IMR-90 (cell line): ENCODE results near the gene MANSC1. TPM values are rescaled to one million over a fixed set of nuclear protein-coding genes. Genes with fewer than 3 reads are reported as not detected.

Experiments used
- ATAC-seq: fragments of 200-7000 bp; cut with Tn5 transposase; 2 replicates; pipeline ENCODE4 v1.9.1; 2020; ENCODE audit warnings: low read depth, mild to moderate bottlenecking, moderate library complexity
- BruUV-seq: library from RNA; stranded (reverse); fragments of 400-500 nt; replicated peaks from 2 replicates; lab custom pipeline; 2021; lab: Mats Ljungman, UMichigan
- CTCF ChIA-PET: fragments of 300-600 bp; formaldehyde crosslinking; extraction: SDS; loops from one replicate; lab custom pipeline; 2021; ENCODE audit warnings: antibody characterized with exemption; lab: Yijun Ruan, JAX
- POLR2A ChIA-PET: fragments of 300-600 bp; sonication (Branson Sonifier 250); formaldehyde crosslinking; loops from one replicate; lab custom pipeline; 2022; ENCODE audit warnings: antibody characterized with exemption; ENCODE audit not compliant: unreplicated experiment; lab: Charles Lee
- DNase-seq: peaks from one replicate; pipeline ENCODE4 v3.0.0; 2013
- H2AFZ ChIP-seq: replicated peaks from 2 replicates; pipeline ENCODE3; 2013; ENCODE audit warnings: low read length, mild to moderate bottlenecking; ENCODE audit not compliant: poor library complexity
- H2AK5ac ChIP-seq: 2 replicates; pipeline ENCODE4 v1.6.1; 2013; ENCODE audit warnings: low read depth, low read length, inconsistent platforms
- H2AK9ac ChIP-seq: replicated peaks from 2 replicates; pipeline ENCODE3; 2013; ENCODE audit warnings: mild to moderate bottlenecking, low read depth, low read length, moderate library complexity; ENCODE audit not compliant: poor library complexity
- H2BK120ac ChIP-seq: 2 replicates; pipeline ENCODE4 v1.6.1; 2013; ENCODE audit warnings: low read depth, low read length, inconsistent platforms
- H2BK15ac ChIP-seq: 3 replicates; pipeline ENCODE4 v1.6.1; 2013; ENCODE audit warnings: low read depth, low read length, inconsistent platforms
- H2BK20ac ChIP-seq: 2 replicates; pipeline ENCODE4 v1.6.1; 2013; ENCODE audit warnings: low read depth, mild to moderate bottlenecking, inconsistent platforms, low read length, moderate library complexity
- H2BK5ac ChIP-seq: 2 replicates; pipeline ENCODE4 v1.6.1; 2013; ENCODE audit warnings: mild to moderate bottlenecking, low read depth, low read length, inconsistent platforms; ENCODE audit not compliant: poor library complexity, severe bottlenecking
- H3K14ac ChIP-seq: replicated peaks from 2 replicates; pipeline ENCODE4 v1.6.1; 2013; ENCODE audit warnings: low read depth, low read length, inconsistent platforms
- H3K18ac ChIP-seq: 2 replicates; pipeline ENCODE4 v1.6.1; 2013; ENCODE audit warnings: low read depth, low read length, control low read depth
- H3K23ac ChIP-seq: 2 replicates; pipeline ENCODE4 v1.6.1; 2013; ENCODE audit warnings: low read depth, low read length, inconsistent platforms
- H3K27ac ChIP-seq: 2 replicates; pipeline ENCODE4 v1.5.1; 2013; ENCODE audit warnings: mild to moderate bottlenecking, control low read depth, low read length; ENCODE audit not compliant: insufficient read depth
- H3K27me3 ChIP-seq: 2 replicates; pipeline ENCODE4 v1.6.1; 2013; ENCODE audit warnings: low read length; ENCODE audit not compliant: control insufficient read depth, insufficient read depth
- H3K36me3 ChIP-seq: 2 replicates; pipeline ENCODE4 v1.6.1; 2013; ENCODE audit warnings: low read length, mixed read lengths; ENCODE audit not compliant: control insufficient read depth, insufficient read depth
- H3K4ac ChIP-seq: 2 replicates; pipeline ENCODE4 v1.6.1; 2013; ENCODE audit warnings: low read depth, low read length, inconsistent platforms
- H3K4me1 ChIP-seq: 2 replicates; pipeline ENCODE4 v1.6.1; 2013; ENCODE audit warnings: low read length, mixed read lengths; ENCODE audit not compliant: control insufficient read depth, insufficient read depth
- H3K4me2 ChIP-seq: 2 replicates; pipeline ENCODE4 v1.6.1; 2013; ENCODE audit warnings: low read depth, mild to moderate bottlenecking, control low read depth, low read length, moderate library complexity
- H3K4me3 ChIP-seq: 2 replicates; pipeline ENCODE4 v1.5.1; 2013; ENCODE audit warnings: low read depth, mild to moderate bottlenecking, control low read depth, low read length, moderate library complexity; ENCODE audit not compliant: insufficient read depth
- H3K56ac ChIP-seq: 2 replicates; pipeline ENCODE4 v1.6.1; 2013; ENCODE audit warnings: low read length, inconsistent platforms; ENCODE audit not compliant: insufficient read depth; ENCODE audit errors: extremely low read depth
- H3K79me1 ChIP-seq, 2 experiments: 2 replicates each; pipeline ENCODE4 v1.6.1; 2013; ENCODE audit warnings: low read length in 2 of 2, inconsistent platforms in 1 of 2, low read depth in 1 of 2
- H3K9ac ChIP-seq: 2 replicates; pipeline ENCODE4 v1.6.1; 2013; ENCODE audit warnings: low read depth, low read length, control low read depth
- H3K9me1 ChIP-seq: 2 replicates; pipeline ENCODE4 v1.6.1; 2013; ENCODE audit warnings: low read length, inconsistent platforms; ENCODE audit not compliant: insufficient read depth
- H3K9me3 ChIP-seq: 2 replicates; pipeline ENCODE4 v1.6.1; 2013; ENCODE audit warnings: low read length; ENCODE audit not compliant: control insufficient read depth, insufficient read depth
- H4K20me1 ChIP-seq: 2 replicates; pipeline ENCODE4 v1.6.1; 2013; ENCODE audit warnings: low read length, inconsistent platforms; ENCODE audit not compliant: insufficient read depth
- H4K5ac ChIP-seq: 2 replicates; pipeline ENCODE4 v1.6.1; 2013; ENCODE audit warnings: mild to moderate bottlenecking, low read depth, low read length, control low read depth
- H4K8ac ChIP-seq, 2 experiments: 2 replicates each; pipeline ENCODE4 v1.6.1; 2013; ENCODE audit warnings: low read depth in 2 of 2, low read length in 2 of 2, control low read depth in 1 of 2, inconsistent platforms in 1 of 2
- H4K91ac ChIP-seq: 2 replicates; pipeline ENCODE4 v1.6.1; 2013; ENCODE audit warnings: low read depth, low read length, inconsistent platforms; ENCODE audit not compliant: insufficient read depth
- BHLHE40 ChIP-seq: fragments of 150-350 bp; IDR thresholded peaks from 2 replicates; pipeline ENCODE4 v1.6.1; 2016; ENCODE audit warnings: mild to moderate bottlenecking, low read depth, low read length
- CEBPB ChIP-seq: IDR thresholded peaks from 2 replicates; pipeline ENCODE4 v1.6.1; 2012; ENCODE audit warnings: low read depth, low read length, improper control_type of control experiment
- CHD1 ChIP-seq: IDR thresholded peaks from 2 replicates; pipeline ENCODE4 v1.6.1; 2012; ENCODE audit warnings: low read depth, low read length, improper control_type of control experiment
- FOS ChIP-seq: fragments of 150-350 bp; IDR thresholded peaks from 2 replicates; pipeline ENCODE4 v1.6.1; 2016; ENCODE audit warnings: low read depth, low read length
- MAFK ChIP-seq: IDR thresholded peaks from 2 replicates; pipeline ENCODE4 v1.6.1; 2012; ENCODE audit warnings: low read depth, low read length, improper control_type of control experiment
- MAZ ChIP-seq: IDR thresholded peaks from 2 replicates; pipeline ENCODE4 v1.6.1; 2012; ENCODE audit warnings: low read depth, mild to moderate bottlenecking, low read length, improper control_type of control experiment, moderate library complexity, borderline replicate concordance
- MXI1 ChIP-seq: IDR thresholded peaks from 2 replicates; pipeline ENCODE4 v1.6.1; 2012; ENCODE audit warnings: low read depth, mild to moderate bottlenecking, low read length, moderate library complexity, borderline replicate concordance
- NFE2L2 ChIP-seq: fragments of 150-350 bp; IDR thresholded peaks from 2 replicates; pipeline ENCODE4 v1.6.1; 2016; ENCODE audit warnings: low read depth, mild to moderate bottlenecking, low read length
- POLR2A ChIP-seq: IDR thresholded peaks from 2 replicates; pipeline ENCODE4 v1.6.1; 2012; ENCODE audit warnings: mild to moderate bottlenecking, low read depth, low read length
- RAD21 ChIP-seq: IDR thresholded peaks from 2 replicates; pipeline ENCODE4 v1.6.1; 2012; ENCODE audit warnings: low read length, improper control_type of control experiment
- RCOR1 ChIP-seq: IDR thresholded peaks from 2 replicates; pipeline ENCODE4 v1.6.1; 2012; ENCODE audit warnings: mild to moderate bottlenecking, low read length, improper control_type of control experiment; ENCODE audit not compliant: insufficient replicate concordance
- RFX5 ChIP-seq: IDR thresholded peaks from 2 replicates; pipeline ENCODE4 v1.8.0; 2012; ENCODE audit warnings: low read depth, mild to moderate bottlenecking, low read length, moderate library complexity
- SMC3 ChIP-seq: fragments of 150-350 bp; IDR thresholded peaks from 2 replicates; pipeline ENCODE4 v1.6.1; 2016; ENCODE audit warnings: low read depth, mild to moderate bottlenecking, antibody characterized with exemption, low read length, moderate library complexity
- WGBS, 2 experiments: methylation state at CpG; one replicate each; pipeline versions ENCODE4 v1.1.5 to v1.1.7; 2013; ENCODE audit warnings: missing lambda C conversion rate in 2 of 2; ENCODE audit not compliant: insufficient read length in 1 of 2; ENCODE audit errors: extremely low coverage in 2 of 2; 5-methylcytosine and 5-hydroxymethylcytosine counted together
- dilution Hi-C: fragments of 300-500 bp; cut with HindIII; formaldehyde crosslinking; loops from one replicate; pipeline ENCODE4 v1.14.3; 2018; ENCODE audit warnings: low sequenced_read_pairs; ENCODE audit not compliant: unreplicated experiment
- in situ Hi-C: fragments of 300-500 bp; cut with MboI; formaldehyde crosslinking; loops from 3 replicates; pipeline ENCODE4 v1.14.3; 2019; ENCODE audit warnings: low sequenced_read_pairs, inconsistent platforms, mixed read lengths
- intact Hi-C: fragments of 100-400 bp; cut with micrococcal nuclease; formaldehyde crosslinking; loops from 2 replicates; pipeline ENCODE4 v1.10.0; 2022
- polyA plus RNA-seq, 3 experiments: library from polyadenylated mRNA; depleted of rRNA; stranded (reverse); fragments of >200 nt; gene quantifications; 2 replicates each; pipeline ENCODE4 v1.2.3, GENCODE V29; 2012; ENCODE audit warnings: low replicate concordance in 1 of 3
- total RNA-seq: library from RNA; depleted of rRNA; stranded (reverse); fragments of >200 nt; gene quantifications from 2 replicates; pipeline ENCODE4 v1.2.3, GENCODE V29; 2012
- TF ChIP-seq, protein P1 (sequence below): conservative IDR thresholded peaks from 2 replicates; pipeline ENCODE4 v1.5.1; 2012; ENCODE audit warnings: mild to moderate bottlenecking, low read depth, low read length, improper control_type of control experiment
- TF ChIP-seq, protein P2 (sequence below): fragments of 150-350 bp; IDR thresholded peaks from 2 replicates; pipeline ENCODE4 v1.6.1; 2016; ENCODE audit warnings: low read depth, mild to moderate bottlenecking, low read length, moderate library complexity, borderline replicate concordance
- TF ChIP-seq, protein P3 (sequence below): fragments of 150-350 bp; IDR thresholded peaks from 2 replicates; pipeline ENCODE4 v1.6.1; 2017; ENCODE audit warnings: mild to moderate bottlenecking, antibody characterized with exemption, low read length, low read depth

MANSC1 gene
- total and polyA plus RNA-seq, 2 of the 4 experiments (the other 2 are of a cell fraction), result 1.1 to 2.2 TPM

DNA sequence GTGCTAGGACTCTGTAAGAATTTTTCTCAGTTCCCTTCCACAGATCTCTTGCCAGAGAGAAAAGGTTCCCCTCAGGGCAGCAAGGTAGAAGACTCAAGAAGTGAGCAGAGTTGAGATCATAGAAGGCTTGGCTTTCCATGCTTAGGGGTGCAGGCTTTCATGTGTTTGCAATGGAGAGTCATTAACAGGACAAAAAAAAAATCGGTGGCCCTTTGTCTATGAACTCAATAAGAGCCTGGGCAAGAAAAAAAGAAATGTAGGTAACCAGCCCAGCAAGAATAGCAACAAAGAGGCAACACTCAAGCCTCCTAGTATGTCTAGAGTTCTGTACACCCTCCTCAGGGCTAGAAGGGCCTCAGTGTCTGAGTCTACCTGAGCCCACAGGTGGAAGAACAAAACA is 59.8 kb downstream of the MANSC1 start:
- no peak overlapping the region for H3K27ac ChIP-seq
- CTCF ChIA-PET, result no interaction called here
- H3K9me1 ChIP-seq, result no peaks in the 10 kb centered on the region
- H2AFZ ChIP-seq, result no peak overlapping the region
- no peak overlapping the region for H3K4me2 ChIP-seq
- H3K56ac ChIP-seq, result no peak overlapping the region
- H3K4me3 ChIP-seq, result no peak overlapping the region
- no TSS peak for BruUV-seq
- no peak overlapping the region for H2BK5ac ChIP-seq
- intact Hi-C loops, result no loop called here
- in situ Hi-C loops, result no loop called here
- no peak overlapping the region for H2BK20ac ChIP-seq
- no peak overlapping the region for H2BK15ac ChIP-seq
- no peak overlapping the region for H2AK9ac ChIP-seq
- no peak overlapping the region for H3K18ac ChIP-seq
- H3K36me3 ChIP-seq, result no peaks in the 10 kb centered on the region
- TF ChIP-seq NFE2L2, result no peak
- TF ChIP-seq, protein P1, sequence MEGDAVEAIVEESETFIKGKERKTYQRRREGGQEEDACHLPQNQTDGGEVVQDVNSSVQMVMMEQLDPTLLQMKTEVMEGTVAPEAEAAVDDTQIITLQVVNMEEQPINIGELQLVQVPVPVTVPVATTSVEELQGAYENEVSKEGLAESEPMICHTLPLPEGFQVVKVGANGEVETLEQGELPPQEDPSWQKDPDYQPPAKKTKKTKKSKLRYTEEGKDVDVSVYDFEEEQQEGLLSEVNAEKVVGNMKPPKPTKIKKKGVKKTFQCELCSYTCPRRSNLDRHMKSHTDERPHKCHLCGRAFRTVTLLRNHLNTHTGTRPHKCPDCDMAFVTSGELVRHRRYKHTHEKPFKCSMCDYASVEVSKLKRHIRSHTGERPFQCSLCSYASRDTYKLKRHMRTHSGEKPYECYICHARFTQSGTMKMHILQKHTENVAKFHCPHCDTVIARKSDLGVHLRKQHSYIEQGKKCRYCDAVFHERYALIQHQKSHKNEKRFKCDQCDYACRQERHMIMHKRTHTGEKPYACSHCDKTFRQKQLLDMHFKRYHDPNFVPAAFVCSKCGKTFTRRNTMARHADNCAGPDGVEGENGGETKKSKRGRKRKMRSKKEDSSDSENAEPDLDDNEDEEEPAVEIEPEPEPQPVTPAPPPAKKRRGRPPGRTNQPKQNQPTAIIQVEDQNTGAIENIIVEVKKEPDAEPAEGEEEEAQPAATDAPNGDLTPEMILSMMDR, result no peak
- TF ChIP-seq RFX5, result no peak
- TF ChIP-seq RAD21, result no peak
- TF ChIP-seq, protein P2, sequence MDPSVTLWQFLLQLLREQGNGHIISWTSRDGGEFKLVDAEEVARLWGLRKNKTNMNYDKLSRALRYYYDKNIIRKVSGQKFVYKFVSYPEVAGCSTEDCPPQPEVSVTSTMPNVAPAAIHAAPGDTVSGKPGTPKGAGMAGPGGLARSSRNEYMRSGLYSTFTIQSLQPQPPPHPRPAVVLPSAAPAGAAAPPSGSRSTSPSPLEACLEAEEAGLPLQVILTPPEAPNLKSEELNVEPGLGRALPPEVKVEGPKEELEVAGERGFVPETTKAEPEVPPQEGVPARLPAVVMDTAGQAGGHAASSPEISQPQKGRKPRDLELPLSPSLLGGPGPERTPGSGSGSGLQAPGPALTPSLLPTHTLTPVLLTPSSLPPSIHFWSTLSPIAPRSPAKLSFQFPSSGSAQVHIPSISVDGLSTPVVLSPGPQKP, result no peak
- TF ChIP-seq MAFK, result no peak
- no peak for TF ChIP-seq MAZ
- no peak for TF ChIP-seq MXI1
- TF ChIP-seq SMC3, result no peak
- TF ChIP-seq POLR2A, result no peak
- TF ChIP-seq RCOR1, result no peak
- TF ChIP-seq CEBPB, result no peak
- TF ChIP-seq CHD1, result no peak
- TF ChIP-seq, protein P3, sequence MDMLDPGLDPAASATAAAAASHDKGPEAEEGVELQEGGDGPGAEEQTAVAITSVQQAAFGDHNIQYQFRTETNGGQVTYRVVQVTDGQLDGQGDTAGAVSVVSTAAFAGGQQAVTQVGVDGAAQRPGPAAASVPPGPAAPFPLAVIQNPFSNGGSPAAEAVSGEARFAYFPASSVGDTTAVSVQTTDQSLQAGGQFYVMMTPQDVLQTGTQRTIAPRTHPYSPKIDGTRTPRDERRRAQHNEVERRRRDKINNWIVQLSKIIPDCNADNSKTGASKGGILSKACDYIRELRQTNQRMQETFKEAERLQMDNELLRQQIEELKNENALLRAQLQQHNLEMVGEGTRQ, result no peak
- TF ChIP-seq FOS, result no peak
- no peak for TF ChIP-seq BHLHE40
- POLR2A ChIA-PET, result no interaction called here
- H3K9ac ChIP-seq, result no peak overlapping the region
- no peak overlapping the region for H3K23ac ChIP-seq
- WGBS, 2 experiments, result no CpG with 5 or more reads among the region's 1 CpG
- H3K4ac ChIP-seq, result no peak overlapping the region
- peaks cover 4% of the 10 kb centered on the region for H3K27me3 ChIP-seq
- no peaks in the 10 kb centered on the region for H4K20me1 ChIP-seq
- no peak for DNase-seq
- peaks cover 5% of the 10 kb centered on the region; the same call in 1 of the 2 replicates for H3K4me1 ChIP-seq
- dilution Hi-C loops, result no loop called here
- H4K8ac ChIP-seq, result no peak overlapping the region
- no peak overlapping the region for H3K14ac ChIP-seq
- ATAC-seq, result no peak
- no peaks in the 10 kb centered on the region for H3K9me3 ChIP-seq
- no peaks in the 10 kb centered on the region for H3K79me1 ChIP-seq
- H4K5ac ChIP-seq, result no peak overlapping the region
- no peak overlapping the region for H4K91ac ChIP-seq
- no peak overlapping the region for H2AK5ac ChIP-seq
- H2BK120ac ChIP-seq, result no peak overlapping the region
